SU-DHL-6 (cell line): ENCODE results near the gene OXNAD1.

Source experiments
- CTCF ChIP-seq: fragments of 200-600 bp; sonication (generic); IDR thresholded peaks from one replicate; pipeline ENCODE4 v1.5.1; 2017; ENCODE audit warnings: antibody characterized with exemption, mild to moderate bottlenecking, low read length, moderate library complexity; ENCODE audit not compliant: insufficient read depth, poor library complexity, severe bottlenecking
- EZH2phosphoT487 ChIP-seq: fragments of 200-600 bp; sonication (generic), shearing (Covaris generic); conservative IDR thresholded peaks from 2 replicates; pipeline ENCODE4 v1.6.1; 2018; ENCODE audit warnings: mild to moderate bottlenecking, antibody characterized with exemption, low read length, moderate library complexity, mixed read lengths

GRCh38 chr3:16315623-16316022 is 50.6 kb downstream of the OXNAD1 start:
- TF ChIP-seq CTCF (no peak), EZH2phosphoT487 (no peak)
